ENCODE measurements around the gene KRTAP5-2.

KRTAP5-2 gene

DNA sequence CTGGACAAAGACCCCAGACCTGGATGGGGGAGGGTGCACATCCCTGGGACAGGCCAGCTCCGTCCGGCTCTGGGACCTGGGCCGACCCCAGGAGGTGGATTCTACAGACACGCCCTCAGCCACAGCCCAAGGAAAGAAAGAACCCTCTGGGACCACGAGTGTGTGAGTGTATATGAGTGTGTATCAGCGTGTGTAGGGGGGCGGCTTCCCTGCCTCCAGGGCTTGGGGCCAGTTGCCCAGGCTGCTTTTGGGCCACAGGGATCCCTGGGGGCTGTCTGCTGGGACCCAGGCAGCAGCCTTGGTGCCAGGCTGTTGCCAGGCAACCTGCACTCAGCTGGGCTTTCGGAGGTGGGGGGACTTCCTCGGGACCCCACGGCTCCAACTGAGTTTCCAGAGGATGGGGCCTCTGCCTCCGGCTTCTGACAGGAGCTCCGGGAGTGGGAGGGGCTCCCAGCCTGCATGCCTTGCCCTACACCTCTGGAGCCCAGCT, 34.9 kb downstream of the KRTAP5-2 start:
- H2BK5ac ChIP-seq (ENCODE audit: low read depth, low read length, poor library complexity, severe bottlenecking) = no peak overlapping the region
- no peak overlapping the region for H3K4ac ChIP-seq (ENCODE audit: low read depth in 1 of 2, low read length in 2 of 2)
- no peak overlapping the region for H2AFZ ChIP-seq (ENCODE audit: low read depth, low read length)
- no peak overlapping the region for H3K27ac ChIP-seq (ENCODE audit: low read length, poor library complexity, severe bottlenecking)
- H3K36me3 ChIP-seq (ENCODE audit: control insufficient read depth in 1 of 2, insufficient read depth in 2 of 2, low read depth in 1 of 2, low read length in 2 of 2) = peaks cover 0 to 76% of the 10 kb centered on the region in 2 experiments
- H3K4me1 ChIP-seq (ENCODE audit: control insufficient read depth, insufficient read depth, low read depth, low read length) = peaks cover 43% of the 10 kb centered on the region
- H3K79me1 ChIP-seq (replicated peaks; ENCODE audit: low read length, poor library complexity, severe bottlenecking) = peaks cover 11% of the 10 kb centered on the region
- 84% methylated on average over 12 of the region's 12 CpGs for WGBS
- H3K9ac ChIP-seq (ENCODE audit: low read length) = no peak overlapping the region
- no peak overlapping the region for H2BK15ac ChIP-seq (ENCODE audit: low read depth, poor library complexity, severe bottlenecking)
- no peak overlapping the region for H3K14ac ChIP-seq (ENCODE audit: low read length in 2 of 2)
- no peak overlapping the region for H3K4me2 ChIP-seq (ENCODE audit: low read length, poor library complexity, severe bottlenecking)
- no peak overlapping the region for H3K23ac ChIP-seq (ENCODE audit: low read length in 2 of 2)
- H3K9me3 ChIP-seq (ENCODE audit: control insufficient read depth, low read length) = no peaks in the 10 kb centered on the region
- no peak overlapping the region for H4K91ac ChIP-seq (ENCODE audit: low read length)
- no peak overlapping the region for H2AK5ac ChIP-seq (ENCODE audit: low read length, severe bottlenecking)
- no peak overlapping the region for H3K4me3 ChIP-seq (ENCODE audit: insufficient read depth in 1 of 2, low read depth in 1 of 2, low read length in 2 of 2)
- H4K8ac ChIP-seq (ENCODE audit: low read length) = no peak overlapping the region
- no peak for DNase-seq
- H2BK12ac ChIP-seq (ENCODE audit: low read length in 2 of 2) = no peak overlapping the region
- no peak overlapping the region for H2BK120ac ChIP-seq (ENCODE audit: low read depth, low read length)
- H3K27me3 ChIP-seq (ENCODE audit: control insufficient read depth in 1 of 2, insufficient read depth in 1 of 2, low read length in 2 of 2) = peaks cover 0 to 40% of the 10 kb centered on the region in 2 experiments
- no peak overlapping the region for H3K18ac ChIP-seq (ENCODE audit: low read depth in 1 of 2, low read length in 2 of 2)

- Histone ChIP-seq H3K27ac (ENCODE audit: low read length, poor library complexity, severe bottlenecking) (no peak overlapping the region), H3K9me3 (ENCODE audit: control insufficient read depth, low read length) (no peaks in the 10 kb centered on the region), H2AFZ (ENCODE audit: low read depth, low read length) (no peak overlapping the region), H3K18ac (ENCODE audit: low read depth in 1 of 2, low read length in 2 of 2) (no peak overlapping the region), H3K14ac (ENCODE audit: low read length in 2 of 2) (no peak overlapping the region), H4K91ac (ENCODE audit: low read length) (no peak overlapping the region), H3K9ac (ENCODE audit: low read length) (no peak overlapping the region), H3K4ac (ENCODE audit: low read depth in 1 of 2, low read length in 2 of 2) (no peak overlapping the region), H2BK120ac (ENCODE audit: low read depth, low read length) (no peak overlapping the region), H3K23ac (ENCODE audit: low read length in 2 of 2) (no peak overlapping the region), H2AK5ac (ENCODE audit: low read length, severe bottlenecking) (no peak overlapping the region), H2BK15ac (ENCODE audit: low read depth, poor library complexity, severe bottlenecking) (no peak overlapping the region), H3K4me1 (ENCODE audit: control insufficient read depth, insufficient read depth, low read depth, low read length) (peaks cover 46% of the 10 kb centered on the region), H2BK12ac (ENCODE audit: low read length in 2 of 2) (no peak overlapping the region), H3K27me3 (ENCODE audit: control insufficient read depth in 1 of 2, insufficient read depth in 1 of 2, low read length in 2 of 2) (peaks cover 0 to 36% of the 10 kb centered on the region in 2 experiments), H3K36me3 (ENCODE audit: control insufficient read depth in 1 of 2, insufficient read depth in 2 of 2, low read depth in 1 of 2, low read length in 2 of 2) (peaks cover 0 to 78% of the 10 kb centered on the region in 2 experiments), H3K4me3 (ENCODE audit: insufficient read depth in 1 of 2, low read depth in 1 of 2, low read length in 2 of 2) (no peak overlapping the region), H2BK5ac (ENCODE audit: low read depth, low read length, poor library complexity, severe bottlenecking) (no peak overlapping the region), H3K79me1 (replicated peaks; ENCODE audit: low read length, poor library complexity, severe bottlenecking) (peaks cover 11% of the 10 kb centered on the region), H3K4me2 (ENCODE audit: low read length, poor library complexity, severe bottlenecking) (no peak overlapping the region), H4K8ac (ENCODE audit: low read length) (no peak overlapping the region)
- DNase-seq = no peak
- 90% methylated on average over 13 of the region's 14 CpGs for WGBS
These were observed 35.5 kb downstream of the KRTAP5-2 start for GRCh38 chr11:1562469-1563148.

DNA sequence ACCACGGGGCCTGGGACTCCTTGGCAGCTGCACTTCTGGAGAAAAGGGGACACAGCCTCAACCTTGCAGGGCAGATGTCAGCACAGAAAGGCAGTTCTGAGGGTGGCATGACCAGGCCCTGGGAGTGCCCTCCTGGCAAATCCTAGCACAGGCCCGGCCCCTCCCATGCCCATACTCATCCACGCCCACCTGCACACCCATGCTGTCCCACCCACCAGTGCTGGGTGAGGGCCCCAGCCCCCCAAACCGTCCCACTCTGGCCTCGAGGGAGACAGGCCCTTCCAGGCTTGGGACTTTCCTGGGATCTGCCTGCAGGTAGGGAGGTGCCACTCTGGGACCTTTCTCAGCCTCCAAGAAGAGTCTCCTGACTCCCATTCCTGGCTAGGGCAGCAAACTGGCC, 36.1 kb downstream of the KRTAP5-2 start:
- Histone ChIP-seq H2BK15ac (ENCODE audit: low read depth, poor library complexity, severe bottlenecking) (no peak overlapping the region), H2BK5ac (ENCODE audit: low read depth, low read length, poor library complexity, severe bottlenecking) (no peak overlapping the region), H2BK12ac (ENCODE audit: low read length in 2 of 2) (no peak overlapping the region), H4K91ac (ENCODE audit: low read length) (no peak overlapping the region), H3K18ac (ENCODE audit: low read depth in 1 of 2, low read length in 2 of 2) (no peak overlapping the region), H3K79me1 (replicated peaks; ENCODE audit: low read length, poor library complexity, severe bottlenecking) (peaks cover 8% of the 10 kb centered on the region), H2AFZ (ENCODE audit: low read depth, low read length) (no peak overlapping the region), H2BK120ac (ENCODE audit: low read depth, low read length) (no peak overlapping the region), H3K23ac (ENCODE audit: low read length in 2 of 2) (no peak overlapping the region), H3K9ac (ENCODE audit: low read length) (no peak overlapping the region), H3K4me3 (ENCODE audit: insufficient read depth in 1 of 2, low read depth in 1 of 2, low read length in 2 of 2) (no peak overlapping the region), H2AK5ac (ENCODE audit: low read length, severe bottlenecking) (no peak overlapping the region), H3K4me1 (ENCODE audit: control insufficient read depth, insufficient read depth, low read depth, low read length) (peaks cover 48% of the 10 kb centered on the region), H4K8ac (ENCODE audit: low read length) (no peak overlapping the region), H3K36me3 (ENCODE audit: control insufficient read depth in 1 of 2, insufficient read depth in 2 of 2, low read depth in 1 of 2, low read length in 2 of 2) (peaks cover 0 to 81% of the 10 kb centered on the region in 2 experiments), H3K27me3 (ENCODE audit: control insufficient read depth in 1 of 2, insufficient read depth in 1 of 2, low read length in 2 of 2) (peaks cover 0 to 31% of the 10 kb centered on the region in 2 experiments), H3K4me2 (ENCODE audit: low read length, poor library complexity, severe bottlenecking) (no peak overlapping the region), H3K4ac (ENCODE audit: low read depth in 1 of 2, low read length in 2 of 2) (no peak overlapping the region), H3K27ac (ENCODE audit: low read length, poor library complexity, severe bottlenecking) (no peak overlapping the region), H3K9me3 (ENCODE audit: control insufficient read depth, low read length) (no peaks in the 10 kb centered on the region), H3K14ac (ENCODE audit: low read length in 2 of 2) (no peak overlapping the region)
- WGBS = 84% methylated on average over 5 of the region's 5 CpGs
- DNase-seq = no peak

- peaks cover 47% of the 10 kb centered on the region for H3K4me1 ChIP-seq (ENCODE audit: control insufficient read depth, insufficient read depth, low read depth, low read length)
- H3K18ac ChIP-seq (ENCODE audit: low read depth in 1 of 2, low read length in 2 of 2) = no peak overlapping the region
- H3K23ac ChIP-seq (ENCODE audit: low read length in 2 of 2) = no peak overlapping the region
- H4K8ac ChIP-seq (ENCODE audit: low read length) = no peak overlapping the region
- H3K4me3 ChIP-seq (ENCODE audit: insufficient read depth in 1 of 2, low read depth in 1 of 2, low read length in 2 of 2) = no peak overlapping the region
- H3K9me3 ChIP-seq (ENCODE audit: control insufficient read depth, low read length) = no peaks in the 10 kb centered on the region
- 92% methylated on average over 17 of the region's 17 CpGs for WGBS
- no peak overlapping the region for H2BK15ac ChIP-seq (ENCODE audit: low read depth, poor library complexity, severe bottlenecking)
- DNase-seq = no peak
- H4K91ac ChIP-seq (ENCODE audit: low read length) = no peak overlapping the region
- peaks cover 0 to 81% of the 10 kb centered on the region in 2 experiments for H3K36me3 ChIP-seq (ENCODE audit: control insufficient read depth in 1 of 2, insufficient read depth in 2 of 2, low read depth in 1 of 2, low read length in 2 of 2)
- H3K27ac ChIP-seq (ENCODE audit: low read length, poor library complexity, severe bottlenecking) = no peak overlapping the region
- H2BK120ac ChIP-seq (ENCODE audit: low read depth, low read length) = no peak overlapping the region
- no peak overlapping the region for H3K4me2 ChIP-seq (ENCODE audit: low read length, poor library complexity, severe bottlenecking)
- no peak overlapping the region for H3K9ac ChIP-seq (ENCODE audit: low read length)
- no peak overlapping the region for H2AFZ ChIP-seq (ENCODE audit: low read depth, low read length)
- no peak overlapping the region for H3K4ac ChIP-seq (ENCODE audit: low read depth in 1 of 2, low read length in 2 of 2)
- peaks cover 8% of the 10 kb centered on the region for H3K79me1 ChIP-seq (replicated peaks; ENCODE audit: low read length, poor library complexity, severe bottlenecking)
- no peak overlapping the region for H3K14ac ChIP-seq (ENCODE audit: low read length in 2 of 2)
- H2BK5ac ChIP-seq (ENCODE audit: low read depth, low read length, poor library complexity, severe bottlenecking) = no peak overlapping the region
- no peak overlapping the region for H2BK12ac ChIP-seq (ENCODE audit: low read length in 2 of 2)
- no peak overlapping the region for H2AK5ac ChIP-seq (ENCODE audit: low read length, severe bottlenecking)
- H3K27me3 ChIP-seq (ENCODE audit: control insufficient read depth in 1 of 2, insufficient read depth in 1 of 2, low read length in 2 of 2) = peaks cover 0 to 28% of the 10 kb centered on the region in 2 experiments
These were observed 36.8 kb downstream of the KRTAP5-2 start for GRCh38 chr11:1561266-1561665.

Measured in mesenchymal stem cell (in vitro differentiated cells and primary cell).